ENCODE measurements around the gene MAGEB6. TPM values are rescaled to one million over a fixed set of nuclear protein-coding genes. Genes with fewer than 3 reads are reported as not detected.
"Not testable (repeated sequence)": the region's sequence is repeated elsewhere in the genome, so short reads cannot be mapped to it uniquely, and the experiment has no call there.

MAGEB6 gene
- polyA plus RNA-seq, 1 donor (not counting 4 experiments of a cell fraction or from before 2014, with no cell fraction given): not detected

- no peak within 1 kb of the TSS for H3K4me3 ChIP-seq (ENCODE audit: control insufficient read depth in 2 of 3, extremely low read depth in 1 of 3, insufficient read depth in 2 of 3, low read depth in 1 of 3, low read length in 3 of 3)
- no peaks in the 10 kb centered on the region for H3K27me3 ChIP-seq (ENCODE audit: control insufficient read depth, extremely low read depth, insufficient read depth, low read length)
- H3K9me1 ChIP-seq (ENCODE audit: control insufficient read depth, extremely low read depth, insufficient read depth, low read length): no peaks in the 10 kb centered on the region
- H4K20me1 ChIP-seq (ENCODE audit: control insufficient read depth, extremely low read depth, insufficient read depth, low read length): no peaks in the 10 kb centered on the region
- no peak within 1 kb of the TSS for H3K9ac ChIP-seq (ENCODE audit: control insufficient read depth, extremely low read depth, insufficient read depth, low read length)
- FAIRE-seq: no peak
- H3K4me2 ChIP-seq (ENCODE audit: control insufficient read depth, extremely low read depth, insufficient read depth, low read depth, low read length): no peak within 1 kb of the TSS
- TF ChIP-seq EZH2 (IDR thresholded peaks at IDR 0.05; ENCODE audit: low read length): no peak
- no peak for TF ChIP-seq CTCF (optimal IDR thresholded peaks at IDR 0.05 in 1 of 3, IDR thresholded peaks at IDR 0.05 in 1 of 3, conservative IDR thresholded peaks at IDR 0.05 in 1 of 3; ENCODE audit: extremely low read depth in 1 of 3, insufficient read depth in 2 of 3, low read length in 3 of 3)
- peaks cover 2% of the 10 kb centered on the region for H3K9me3 ChIP-seq (ENCODE audit: control insufficient read depth, low read depth, low read length)
- dilution Hi-C loops (cut with MboI; ENCODE audit: extremely low pct_ligation_motif_present, low sequenced_read_pairs): no loop called here
- no peak within 1 kb of the TSS for H3K27ac ChIP-seq (ENCODE audit: control insufficient read depth, insufficient read depth, low read length)
- H3K4me1 ChIP-seq (ENCODE audit: control insufficient read depth, extremely low read depth, insufficient read depth, low read length): no peaks in the 10 kb centered on the region
- no peaks in the 10 kb centered on the region for H3K79me2 ChIP-seq (ENCODE audit: control insufficient read depth, insufficient read depth, low read length)
- DNase-seq (ENCODE audit: low read depth, low spot score): no peak
- no peaks in the 10 kb centered on the region for H3K36me3 ChIP-seq (ENCODE audit: control insufficient read depth in 2 of 2, extremely low read depth in 1 of 2, insufficient read depth in 2 of 2, low read length in 2 of 2)
- no peak within 1 kb of the TSS for H2AFZ ChIP-seq (ENCODE audit: control insufficient read depth, low read length)
These were observed 31.9 kb upstream of the MAGEB6 start, which contains the start of gene MAGEB6B for GRCh38 chrX:26160301-26160700. TSS of gene MAGEB6B (plus strand) at chrX:26160601. CDS start at chrX:26160601, 0 bp downstream.

GRCh38 chrX:26203561-26203960 is 11.3 kb downstream of the MAGEB6 start:
- Histone ChIP-seq H3K27me3 (ENCODE audit: control insufficient read depth, extremely low read depth, insufficient read depth, low read length) (no peaks in the 10 kb centered on the region), H4K20me1 (ENCODE audit: control insufficient read depth, extremely low read depth, insufficient read depth, low read length) (no peaks in the 10 kb centered on the region), H3K36me3 (ENCODE audit: control insufficient read depth in 2 of 2, extremely low read depth in 1 of 2, insufficient read depth in 2 of 2, low read length in 2 of 2) (no peaks in the 10 kb centered on the region), H3K9ac (ENCODE audit: control insufficient read depth, extremely low read depth, insufficient read depth, low read length) (no peak overlapping the region), H3K9me1 (ENCODE audit: control insufficient read depth, extremely low read depth, insufficient read depth, low read length) (no peaks in the 10 kb centered on the region), H3K27ac (ENCODE audit: control insufficient read depth, insufficient read depth, low read length) (no peak overlapping the region), H3K79me2 (ENCODE audit: control insufficient read depth, insufficient read depth, low read length) (no peaks in the 10 kb centered on the region), H3K4me2 (ENCODE audit: control insufficient read depth, extremely low read depth, insufficient read depth, low read depth, low read length) (no peak overlapping the region), H3K9me3 (ENCODE audit: control insufficient read depth, low read depth, low read length) (peaks cover 4% of the 10 kb centered on the region), H3K4me1 (ENCODE audit: control insufficient read depth, extremely low read depth, insufficient read depth, low read length) (no peaks in the 10 kb centered on the region), H3K4me3 (ENCODE audit: control insufficient read depth in 2 of 3, extremely low read depth in 1 of 3, insufficient read depth in 2 of 3, low read depth in 1 of 3, low read length in 3 of 3) (no peak overlapping the region), H2AFZ (ENCODE audit: control insufficient read depth, low read length) (no peak overlapping the region)
- TF ChIP-seq EZH2 (IDR thresholded peaks at IDR 0.05; ENCODE audit: low read length): no peak
- no peak for TF ChIP-seq CTCF (optimal IDR thresholded peaks at IDR 0.05 in 1 of 3, IDR thresholded peaks at IDR 0.05 in 1 of 3, conservative IDR thresholded peaks at IDR 0.05 in 1 of 3; ENCODE audit: extremely low read depth in 1 of 3, insufficient read depth in 2 of 3, low read length in 3 of 3)
- FAIRE-seq: no peak
- dilution Hi-C loops (cut with MboI; ENCODE audit: extremely low pct_ligation_motif_present, low sequenced_read_pairs): no loop called here
- no peak for DNase-seq (ENCODE audit: low read depth, low spot score)

GRCh38 chrX:26204717-26205116 is 12.5 kb downstream of the MAGEB6 start:
- H3K4me2 ChIP-seq (ENCODE audit: control insufficient read depth, extremely low read depth, insufficient read depth, low read depth, low read length); H3K4me3 ChIP-seq (ENCODE audit: control insufficient read depth in 2 of 3, extremely low read depth in 1 of 3, insufficient read depth in 2 of 3, low read depth in 1 of 3, low read length in 3 of 3); dilution Hi-C loops (cut with MboI; ENCODE audit: extremely low pct_ligation_motif_present, low sequenced_read_pairs); H3K4me1 ChIP-seq (ENCODE audit: control insufficient read depth, extremely low read depth, insufficient read depth, low read length); H3K36me3 ChIP-seq (ENCODE audit: control insufficient read depth in 2 of 2, extremely low read depth in 1 of 2, insufficient read depth in 2 of 2, low read length in 2 of 2); H3K27ac ChIP-seq (ENCODE audit: control insufficient read depth, insufficient read depth, low read length); H3K9ac ChIP-seq (ENCODE audit: control insufficient read depth, extremely low read depth, insufficient read depth, low read length); H3K27me3 ChIP-seq (ENCODE audit: control insufficient read depth, extremely low read depth, insufficient read depth, low read length); H3K9me1 ChIP-seq (ENCODE audit: control insufficient read depth, extremely low read depth, insufficient read depth, low read length); H4K20me1 ChIP-seq (ENCODE audit: control insufficient read depth, extremely low read depth, insufficient read depth, low read length); H3K79me2 ChIP-seq (ENCODE audit: control insufficient read depth, insufficient read depth, low read length); H3K9me3 ChIP-seq (ENCODE audit: control insufficient read depth, low read depth, low read length); H2AFZ ChIP-seq (ENCODE audit: control insufficient read depth, low read length); FAIRE-seq; DNase-seq (ENCODE audit: low read depth, low spot score): not testable (repeated sequence)
